Uterus (tissue), 2 donors: ENCODE results near the gene AGPAT1.

Source experiments
- POLR2A ChIP-seq, 2 donors: fragments of 450-650 bp; IDR thresholded peaks; one replicate each; pipeline ENCODE4 v1.6.1; 2016; ENCODE audit warnings: antibody characterized with exemption in 2 of 2, mild to moderate bottlenecking in 1 of 2, moderate library complexity in 1 of 2
- TF ChIP-seq, protein P1 (sequence below), 4 experiments: fragments of 200-600 bp in 2 of 4; fragments of 450-650 bp in 2 of 4; sonication (generic) in 2 of 4; IDR thresholded peaks; one replicate each; pipeline ENCODE4 v1.5.1; 2016 to 2019; ENCODE audit warnings: antibody characterized with exemption in 4 of 4, mild to moderate bottlenecking in 2 of 4, moderate library complexity in 1 of 4

- TF ChIP-seq, protein P1, sequence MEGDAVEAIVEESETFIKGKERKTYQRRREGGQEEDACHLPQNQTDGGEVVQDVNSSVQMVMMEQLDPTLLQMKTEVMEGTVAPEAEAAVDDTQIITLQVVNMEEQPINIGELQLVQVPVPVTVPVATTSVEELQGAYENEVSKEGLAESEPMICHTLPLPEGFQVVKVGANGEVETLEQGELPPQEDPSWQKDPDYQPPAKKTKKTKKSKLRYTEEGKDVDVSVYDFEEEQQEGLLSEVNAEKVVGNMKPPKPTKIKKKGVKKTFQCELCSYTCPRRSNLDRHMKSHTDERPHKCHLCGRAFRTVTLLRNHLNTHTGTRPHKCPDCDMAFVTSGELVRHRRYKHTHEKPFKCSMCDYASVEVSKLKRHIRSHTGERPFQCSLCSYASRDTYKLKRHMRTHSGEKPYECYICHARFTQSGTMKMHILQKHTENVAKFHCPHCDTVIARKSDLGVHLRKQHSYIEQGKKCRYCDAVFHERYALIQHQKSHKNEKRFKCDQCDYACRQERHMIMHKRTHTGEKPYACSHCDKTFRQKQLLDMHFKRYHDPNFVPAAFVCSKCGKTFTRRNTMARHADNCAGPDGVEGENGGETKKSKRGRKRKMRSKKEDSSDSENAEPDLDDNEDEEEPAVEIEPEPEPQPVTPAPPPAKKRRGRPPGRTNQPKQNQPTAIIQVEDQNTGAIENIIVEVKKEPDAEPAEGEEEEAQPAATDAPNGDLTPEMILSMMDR (IDR thresholded peaks at IDR 0.05): no peak
- TF ChIP-seq POLR2A (IDR thresholded peaks at IDR 0.05): no peak
These were observed 38.2 kb upstream of the AGPAT1 start for GRCh38 chr6:32214126-32214525.
